K562 (cell line): ENCODE results near the gene MYL6B. TPM values are rescaled to one million over a fixed set of nuclear protein-coding genes. Genes with fewer than 3 reads are reported as not detected.
A peak's percentile ranks its signal among the peaks of the same experiment; 100 is the strongest.

ENCODE experiments used
- ATF2 ChIP-seq: sonication (generic); formaldehyde crosslinking; IDR thresholded peaks from 2 replicates; pipeline ENCODE4 v1.8.1; 2022; ENCODE audit warnings: missing genetic modification reagents
- BHLHE40 ChIP-seq: IDR thresholded peaks from 2 replicates; pipeline ENCODE4 v1.6.1; 2011; ENCODE audit warnings: low read length, improper control_type of control experiment
- CBFA2T2 ChIP-seq: fragments of 450-650 bp; conservative IDR thresholded peaks from 2 replicates; pipeline ENCODE4 v1.6.1; 2017; ENCODE audit warnings: mild to moderate bottlenecking
- CEBPB ChIP-seq: fragments of 450-650 bp; IDR thresholded peaks from 2 replicates; pipeline ENCODE4 v1.6.1; 2016; ENCODE audit warnings: missing genetic modification characterization, missing compliant biosample characterization
- DPF2 ChIP-seq: fragments of 450-650 bp; IDR thresholded peaks from 2 replicates; pipeline ENCODE4 v1.6.1; 2016
- EGR1 ChIP-seq: fragments of 450-650 bp; conservative IDR thresholded peaks from 2 replicates; pipeline ENCODE4 v1.6.1; 2017; ENCODE audit warnings: mild to moderate bottlenecking
- ELK1 ChIP-seq: sonication (generic); formaldehyde crosslinking; IDR thresholded peaks from 2 replicates; pipeline ENCODE4 v1.8.1; 2022; ENCODE audit warnings: missing genetic modification reagents
- FOXJ2 ChIP-seq: fragments of 200-800 bp; sonication (Bioruptor generic); IDR thresholded peaks from 2 replicates; pipeline ENCODE4 v1.6.1; 2016; ENCODE audit warnings: missing genetic modification characterization, missing compliant biosample characterization
- FOXK2 ChIP-seq, 2 experiments: fragments of 450-650 bp; IDR thresholded peaks in 1 of 2; conservative IDR thresholded peaks in 1 of 2; 2 replicates each; pipeline ENCODE4 v1.6.1; 2016; ENCODE audit warnings: low read depth in 2 of 2, mild to moderate bottlenecking in 1 of 2
- HOXB6 ChIP-seq: fragments of 250-450 bp; sonication (Bioruptor Pico); IDR thresholded peaks from 2 replicates; pipeline ENCODE4 v1.5.1; 2022; ENCODE audit warnings: mild to moderate bottlenecking, borderline replicate concordance
- JUNB ChIP-seq: fragments of 450-650 bp; formaldehyde crosslinking; conservative IDR thresholded peaks from 2 replicates; pipeline ENCODE4 v1.4.0; 2020; ENCODE audit warnings: mild to moderate bottlenecking
- KDM2B ChIP-seq: fragments of 250-450 bp; sonication (Bioruptor Pico); IDR thresholded peaks from 2 replicates; pipeline ENCODE4 v1.8.0; 2021; ENCODE audit warnings: mild to moderate bottlenecking, moderate library complexity
- MAFF ChIP-seq: IDR thresholded peaks from 2 replicates; pipeline ENCODE4 v1.6.1; 2012; ENCODE audit warnings: low read length, improper control_type of control experiment
- MEF2A ChIP-seq: IDR thresholded peaks from 2 replicates; pipeline ENCODE4 v1.6.1; 2011; ENCODE audit warnings: low read depth, mild to moderate bottlenecking, low read length, moderate library complexity; ENCODE audit not compliant: control insufficient read depth
- MTA3 ChIP-seq: fragments of 450-650 bp; formaldehyde crosslinking; IDR thresholded peaks from 2 replicates; pipeline ENCODE4 v1.6.1; 2017; ENCODE audit warnings: mild to moderate bottlenecking, borderline replicate concordance
- NFRKB ChIP-seq: fragments of 450-650 bp; IDR thresholded peaks from 2 replicates; pipeline ENCODE4 v1.6.1; 2016; ENCODE audit warnings: low read depth
- NONO ChIP-seq, 2 experiments: fragments of 200-400 bp in 1 of 2; fragments of 450-650 bp in 1 of 2; formaldehyde crosslinking in 1 of 2; IDR thresholded peaks; 2 replicates each; pipeline ENCODE4 v1.6.1; 2017; ENCODE audit warnings: low read depth in 2 of 2, mild to moderate bottlenecking in 2 of 2, moderate library complexity in 2 of 2, low read length in 1 of 2
- NR0B1 ChIP-seq: fragments of 450-650 bp; IDR thresholded peaks from one replicate; pipeline ENCODE4 v1.6.1; 2018; ENCODE audit warnings: mild to moderate bottlenecking, moderate library complexity; ENCODE audit not compliant: partially characterized antibody
- NR3C1 ChIP-seq: sonication (generic); formaldehyde crosslinking; IDR thresholded peaks from 2 replicates; pipeline ENCODE4 v1.8.1; 2022; ENCODE audit warnings: missing genetic modification reagents
- POLR3G ChIP-seq: IDR thresholded peaks from 2 replicates; pipeline ENCODE4 v1.6.1; 2011; ENCODE audit not compliant: insufficient read length, insufficient replicate concordance; ENCODE audit errors: extremely low read depth
- PTBP1 ChIP-seq: fragments of 200-400 bp; formaldehyde crosslinking; IDR thresholded peaks from 2 replicates; pipeline ENCODE4 v1.6.1; 2017; ENCODE audit warnings: low read depth, low read length
- SRSF7 ChIP-seq: fragments of 200-400 bp; formaldehyde crosslinking; optimal IDR thresholded peaks from 2 replicates; pipeline ENCODE3; 2017; ENCODE audit warnings: mild to moderate bottlenecking, low read depth, low read length
- XRCC5 ChIP-seq: fragments of 200-400 bp; formaldehyde crosslinking; IDR thresholded peaks from 2 replicates; pipeline ENCODE4 v1.6.1; 2017; ENCODE audit warnings: low read depth, mild to moderate bottlenecking, low read length
- ZFX ChIP-seq: sonication (generic); formaldehyde crosslinking; IDR thresholded peaks from 2 replicates; pipeline ENCODE4 v1.8.0; 2022; ENCODE audit warnings: mild to moderate bottlenecking, missing genetic modification reagents, moderate library complexity
- ZNF143 ChIP-seq: sonication (generic); formaldehyde crosslinking; IDR thresholded peaks from 2 replicates; pipeline ENCODE4 v1.9.0; 2022; ENCODE audit warnings: mild to moderate bottlenecking, missing genetic modification reagents
- ZNF436 ChIP-seq: fragments of 250-450, 450-650 bp; sonication (Bioruptor Pico); formaldehyde crosslinking; IDR thresholded peaks from 2 replicates; pipeline ENCODE4 v1.7.0; 2020; ENCODE audit warnings: mild to moderate bottlenecking
- ZNF830 ChIP-seq: fragments of 250-450 bp; sonication (Bioruptor Pico); IDR thresholded peaks from 2 replicates; pipeline ENCODE4 v1.5.0; 2021; ENCODE audit warnings: mild to moderate bottlenecking
- polyA plus RNA-seq, 8 experiments: library from polyadenylated mRNA; depleted of rRNA in 4 of 8; stranded (reverse) in 5 of 8; unstranded in 3 of 8; fragments of >200 nt; fragmentation: Nextera tagmentation in 2 of 8; fragmentation: Illumina TruSeq in 1 of 8; extraction: Ambion mirVana in 2 of 8; extraction: Trizol in 1 of 8; gene quantifications; 2 replicates each; pipeline versions ENCODE4 v1.2.1 to v1.2.3, GENCODE V29; 2011 to 2014; ENCODE audit warnings: inconsistent platforms in 1 of 8, missing spikeins in 1 of 8
- total RNA-seq, 7 experiments: library from RNA; depleted of rRNA in 6 of 7; stranded (reverse); fragments of >200 nt in 6 of 7; fragmentation: Illumina TruSeq in 2 of 7; extraction: Trizol in 2 of 7; gene quantifications; 2 replicates each; pipeline versions ENCODE4 v1.2.1 to v1.2.3, GENCODE V29; 2011 to 2021; ENCODE audit warnings: low replicate concordance in 1 of 7
- TF ChIP-seq, protein P1 (sequence below): fragments of 250-450 bp; sonication (Bioruptor Pico); IDR thresholded peaks from 2 replicates; pipeline ENCODE4 v1.4.0; 2020

Gene MYL6B
- total and polyA plus RNA-seq, 9 of the 15 experiments (the other 6 are each of a cell fraction or from before 2014, with no cell fraction given), result 42.8 to 77.3 (median 68.6) TPM

GRCh38 chr12:56119361-56119796 lies 33.0 kb upstream of the MYL6B start (continued):
- no peak for TF ChIP-seq NR3C1 (CRISPR knock-in tag)
- peak; percentile 40 to 55; a peak in 3 of 4 replicates for TF ChIP-seq FOXK2 (conservative IDR thresholded peaks at IDR 0.05 in 1 of 2, IDR thresholded peaks at IDR 0.05 in 1 of 2; ENCODE audit: low read depth in 2 of 2)
- no peak for TF ChIP-seq ZNF436 (CRISPR knock-in tag)
- TF ChIP-seq MTA3, result no peak
- TF ChIP-seq CEBPB (tag), result no peak
- TF ChIP-seq ATF2 (CRISPR knock-in tag), result no peak
- TF ChIP-seq FOXJ2 (tag), result no peak
- peak; percentile 14; the same call in 1 of the 2 replicates for TF ChIP-seq DPF2
- TF ChIP-seq PTBP1, result no peak
- TF ChIP-seq NR0B1, result no peak
- no peak for TF ChIP-seq KDM2B (CRISPR knock-in tag)
- TF ChIP-seq ZFX (CRISPR knock-in tag), result 0 out of 2 replicates have a peak, but pooled peaks have one; percentile 13
- TF ChIP-seq BHLHE40, result peak; percentile 54; the same call in 1 of the 2 replicates
- no peak; the same call in 1 of the 2 replicates for TF ChIP-seq NFRKB
- TF ChIP-seq ELK1 (CRISPR knock-in tag), result no peak
- TF ChIP-seq POLR3G, result no peak
- no peak for TF ChIP-seq HOXB6 (CRISPR knock-in tag)
- 0 out of 2 replicates have a peak, but pooled peaks have one; percentile 18 for TF ChIP-seq CBFA2T2
- TF ChIP-seq JUNB (CRISPR knock-in tag), result no peak
- TF ChIP-seq NONO (IDR thresholded peaks at IDR 0.05; ENCODE audit: low read depth in 2 of 2, low read length in 1 of 2), result no peak
- no peak for TF ChIP-seq ZNF143
- TF ChIP-seq MEF2A, result no peak
- TF ChIP-seq EGR1, result 0 out of 2 replicates have a peak, but pooled peaks have one; percentile 44
- no peak for TF ChIP-seq MAFF
- peak; percentile 64; the same call in 1 of the 2 replicates for TF ChIP-seq XRCC5
- no peak for TF ChIP-seq ZNF830 (CRISPR knock-in tag)
- no peak for TF ChIP-seq SRSF7
- TF ChIP-seq, protein P1, sequence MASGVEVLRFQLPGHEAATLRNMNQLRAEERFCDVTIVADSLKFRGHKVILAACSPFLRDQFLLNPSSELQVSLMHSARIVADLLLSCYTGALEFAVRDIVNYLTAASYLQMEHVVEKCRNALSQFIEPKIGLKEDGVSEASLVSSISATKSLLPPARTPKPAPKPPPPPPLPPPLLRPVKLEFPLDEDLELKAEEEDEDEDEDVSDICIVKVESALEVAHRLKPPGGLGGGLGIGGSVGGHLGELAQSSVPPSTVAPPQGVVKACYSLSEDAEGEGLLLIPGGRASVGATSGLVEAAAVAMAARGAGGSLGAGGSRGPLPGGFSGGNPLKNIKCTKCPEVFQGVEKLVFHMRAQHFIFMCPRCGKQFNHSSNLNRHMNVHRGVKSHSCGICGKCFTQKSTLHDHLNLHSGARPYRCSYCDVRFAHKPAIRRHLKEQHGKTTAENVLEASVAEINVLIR, result no peak
